K562 (cell line): ENCODE measurements around the gene TIMM44. TPM values are rescaled to one million over a fixed set of nuclear protein-coding genes. Genes with fewer than 3 reads are reported as not detected.

ENCODE experiments used
- ATAC-seq: fragments of 200-7000 bp; cut with Tn5 transposase; 3 replicates; pipeline ENCODE4 v1.9.1; 2020; ENCODE audit warnings: moderate library complexity
- BruUV-seq: library from RNA; stranded (reverse); fragments of 400-500 nt; replicated peaks from 2 replicates; lab custom pipeline; 2021; lab: Mats Ljungman, UMichigan
- CTCF ChIA-PET: fragments of 300-600 bp; formaldehyde crosslinking; extraction: SDS; loops from one replicate; lab custom pipeline; 2021; ENCODE audit warnings: low intra/inter-chr PET ratio; lab: Yijun Ruan, JAX
- POLR2A ChIA-PET: fragments of 300-600, 350-650 bp; sonication (Branson Sonifier 250); formaldehyde crosslinking; extraction: SDS; loops from one replicate; lab custom pipeline; 2021; ENCODE audit warnings: antibody characterized with exemption, inconsistent platforms; lab: Yijun Ruan, JAX
- DNase-seq, 4 experiments: peaks; one replicate each; pipeline versions ENCODE4 v3.0.0 to v3.0.0-alpha.2; 2011 to 2018; ENCODE audit warnings: low spot score in 3 of 4, mixed read lengths in 3 of 4; ENCODE audit errors: extremely low read depth in 1 of 4
- FAIRE-seq: peaks from 2 replicates; lab custom pipeline; 2011; peaks lifted over from hg19 to GRCh38; lab: Jason Lieb, UNC
- H2AFZ ChIP-seq: 2 replicates; pipeline ENCODE4 v1.6.0; 2011; ENCODE audit warnings: low read depth, low read length, control low read depth, inconsistent platforms
- H3K27ac ChIP-seq: fragments of 200-600 bp; 3 replicates; pipeline ENCODE4 v1.8.0; 2011; ENCODE audit warnings: low read depth, mild to moderate bottlenecking, control low read depth, inconsistent platforms, low read length, moderate library complexity, mixed read lengths; ENCODE audit errors: extremely low read depth
- H3K27me3 ChIP-seq, 2 experiments: fragments of 300-600 bp in 1 of 2; 2 replicates in 1 of 2; 3 replicates in 1 of 2; pipeline versions ENCODE4 v1.6.0 to v1.8.0; 2011; ENCODE audit warnings: inconsistent platforms in 2 of 2, low read length in 2 of 2, mild to moderate bottlenecking in 1 of 2, mixed read lengths in 1 of 2, moderate library complexity in 1 of 2; ENCODE audit not compliant: control insufficient read depth in 2 of 2, insufficient read depth in 2 of 2
- H3K36me3 ChIP-seq: fragments of 300-600 bp; 3 replicates; pipeline ENCODE4 v1.8.0; 2011; ENCODE audit warnings: mild to moderate bottlenecking, low read length, inconsistent platforms; ENCODE audit not compliant: control insufficient read depth, insufficient read depth
- H3K4me1 ChIP-seq, 2 experiments: fragments of 200-600 bp in 1 of 2; replicated peaks in 1 of 2; 2 replicates in 1 of 2; 3 replicates in 1 of 2; pipeline versions ENCODE4 v1.5.1 to v1.8.0; 2011; ENCODE audit warnings: inconsistent platforms in 2 of 2, low read length in 2 of 2, mild to moderate bottlenecking in 1 of 2, mixed read lengths in 1 of 2, moderate library complexity in 1 of 2; ENCODE audit not compliant: control insufficient read depth in 2 of 2, insufficient read depth in 2 of 2
- H3K4me2 ChIP-seq: 2 replicates; pipeline ENCODE4 v1.6.1; 2011; ENCODE audit warnings: low read length, control low read depth, inconsistent platforms, mixed read lengths; ENCODE audit not compliant: insufficient read depth
- H3K4me3 ChIP-seq: fragments of 200-600 bp; sonication (generic), shearing (Covaris generic); 2 replicates; pipeline ENCODE4 v1.5.1; 2016; ENCODE audit warnings: control low read depth, inconsistent platforms
- H3K79me2 ChIP-seq: fragments of 200-600 bp; 3 replicates; pipeline ENCODE4 v1.8.0; 2011; ENCODE audit warnings: low read length, inconsistent platforms; ENCODE audit not compliant: control insufficient read depth, insufficient read depth
- H3K9ac ChIP-seq, 2 experiments: 2 replicates each; pipeline versions ENCODE4 v1.6.0 to v1.6.1; 2011; ENCODE audit warnings: low read depth in 2 of 2, low read length in 2 of 2, control low read depth in 1 of 2, inconsistent platforms in 1 of 2, mild to moderate bottlenecking in 1 of 2, mixed read lengths in 1 of 2; ENCODE audit not compliant: insufficient read depth in 1 of 2
- H3K9me1 ChIP-seq: one replicate; pipeline ENCODE4 v1.6.0; 2011; ENCODE audit warnings: inconsistent platforms, mild to moderate bottlenecking, low read length, moderate library complexity; ENCODE audit not compliant: control insufficient read depth, insufficient read depth
- H3K9me3 ChIP-seq: replicated peaks from 2 replicates; pipeline ENCODE4 v1.5.1; 2011; ENCODE audit warnings: low read depth, low read length, inconsistent platforms; ENCODE audit not compliant: control insufficient read depth, insufficient read depth
- H4K20me1 ChIP-seq: replicated peaks from 2 replicates; pipeline ENCODE4 v1.6.1; 2011; ENCODE audit warnings: low read length, inconsistent platforms, mixed read lengths; ENCODE audit not compliant: control insufficient read depth, insufficient read depth
- ATF7 ChIP-seq: fragments of 450-650 bp; IDR thresholded peaks from 2 replicates; pipeline ENCODE4 v1.7.1; 2014; ENCODE audit warnings: mild to moderate bottlenecking, moderate library complexity
- BRCA1 ChIP-seq, 2 experiments: fragments of 450-650 bp in 1 of 2; sonication (generic) in 1 of 2; formaldehyde crosslinking in 1 of 2; IDR thresholded peaks; 2 replicates each; pipeline versions ENCODE4 v1.5.0 to v1.6.1; 2017 to 2020; ENCODE audit warnings: mild to moderate bottlenecking in 1 of 2, missing genetic modification reagents in 1 of 2
- CCAR2 ChIP-seq: fragments of 200-400 bp; formaldehyde crosslinking; IDR thresholded peaks from 2 replicates; pipeline ENCODE4 v1.6.1; 2017; ENCODE audit warnings: mild to moderate bottlenecking, low read depth, low read length
- HMG20B ChIP-seq: fragments of 250-450 bp; sonication (Bioruptor Pico); IDR thresholded peaks from 2 replicates; pipeline ENCODE4 v1.5.0; 2021; ENCODE audit warnings: mild to moderate bottlenecking
- KAT2B ChIP-seq: IDR thresholded peaks from one replicate; pipeline ENCODE4 v1.6.1; 2012; ENCODE audit warnings: low read depth, mild to moderate bottlenecking, control low read depth, inconsistent platforms, low read length, moderate library complexity
- KDM5B ChIP-seq: fragments of 200-600 bp; sonication (generic); IDR thresholded peaks from 2 replicates; pipeline ENCODE4 v1.6.1; 2012; ENCODE audit warnings: low read depth, mild to moderate bottlenecking, moderate library complexity, low read length, control low read depth, inconsistent platforms; ENCODE audit not compliant: insufficient replicate concordance
- OTX1 ChIP-seq: fragments of 450-650 bp; formaldehyde crosslinking; IDR thresholded peaks from 2 replicates; pipeline ENCODE4 v1.4.0; 2022; ENCODE audit warnings: mild to moderate bottlenecking
- POLR2H ChIP-seq: IDR thresholded peaks from 2 replicates; pipeline ENCODE4 v1.6.1; 2016; ENCODE audit warnings: missing genetic modification characterization, low read depth, mild to moderate bottlenecking, control low read depth, missing compliant biosample characterization, moderate library complexity
- PTBP1 ChIP-seq: fragments of 200-400 bp; formaldehyde crosslinking; IDR thresholded peaks from 2 replicates; pipeline ENCODE4 v1.6.1; 2017; ENCODE audit warnings: low read depth, low read length
- RBFOX2 ChIP-seq: fragments of 200-400 bp; formaldehyde crosslinking; IDR thresholded peaks from 2 replicates; pipeline ENCODE4 v1.6.1; 2017; ENCODE audit warnings: low read depth, mild to moderate bottlenecking, low read length, moderate library complexity
- RFX5 ChIP-seq: IDR thresholded peaks from 2 replicates; pipeline ENCODE4 v1.6.1; 2011; ENCODE audit warnings: low read depth, mild to moderate bottlenecking, improper control_type of control experiment, low read length
- SIX5 ChIP-seq, 2 experiments: IDR thresholded peaks; 2 replicates each; pipeline ENCODE4 v1.6.1; 2011; ENCODE audit warnings: low read length in 2 of 2, borderline replicate concordance in 1 of 2, low read depth in 1 of 2, mild to moderate bottlenecking in 1 of 2, moderate library complexity in 1 of 2; ENCODE audit not compliant: insufficient read depth in 1 of 2
- SNRNP70 ChIP-seq: fragments of 200-400 bp; formaldehyde crosslinking; optimal IDR thresholded peaks from 2 replicates; pipeline ENCODE3; 2017; ENCODE audit warnings: low read depth, low read length
- USF1 ChIP-seq: sonication (generic); formaldehyde crosslinking; IDR thresholded peaks from 2 replicates; pipeline ENCODE4 v1.9.0; 2022; ENCODE audit warnings: mild to moderate bottlenecking, missing genetic modification reagents
- ZNF589 ChIP-seq: fragments of 200-800 bp; sonication (Bioruptor generic); IDR thresholded peaks from 2 replicates; pipeline ENCODE4 v1.6.1; 2016; ENCODE audit warnings: low read depth, missing genetic modification characterization, missing compliant biosample characterization
- WGBS: fragments of 100-300 bp; shearing (Covaris generic); methylation state at CpG from one replicate; pipeline ENCODE4 v1.1.6; 2016; ENCODE audit warnings: low coverage, mixed read lengths; ENCODE audit not compliant: insufficient coverage; ENCODE audit errors: missing lambda C conversion rate; 5-methylcytosine and 5-hydroxymethylcytosine counted together
- in situ Hi-C: fragments of 300-500 bp; cut with MboI; formaldehyde crosslinking; loops from 4 replicates; pipeline ENCODE4 v1.15.0; 2018; ENCODE audit warnings: inconsistent platforms, mixed read lengths
- intact Hi-C: fragments of 100-400 bp; cut with micrococcal nuclease; formaldehyde crosslinking; loops from 2 replicates; pipeline ENCODE4 v1.14.2; 2022
- polyA plus RNA-seq, 8 experiments: library from polyadenylated mRNA; depleted of rRNA in 4 of 8; stranded (reverse) in 5 of 8; unstranded in 3 of 8; fragments of >200 nt; fragmentation: Nextera tagmentation in 2 of 8; fragmentation: Illumina TruSeq in 1 of 8; extraction: Ambion mirVana in 2 of 8; extraction: Trizol in 1 of 8; gene quantifications; 2 replicates each; pipeline versions ENCODE4 v1.2.1 to v1.2.3, GENCODE V29; 2011 to 2014; ENCODE audit warnings: inconsistent platforms in 1 of 8, missing spikeins in 1 of 8
- total RNA-seq, 7 experiments: library from RNA; depleted of rRNA in 6 of 7; stranded (reverse); fragments of >200 nt in 6 of 7; fragmentation: Illumina TruSeq in 2 of 7; extraction: Trizol in 2 of 7; gene quantifications; 2 replicates each; pipeline versions ENCODE4 v1.2.1 to v1.2.3, GENCODE V29; 2011 to 2021; ENCODE audit warnings: low replicate concordance in 1 of 7
- TF ChIP-seq, protein P1 (sequence below): sonication (generic); formaldehyde crosslinking; IDR thresholded peaks from 2 replicates; pipeline ENCODE4 v1.8.0; 2022; ENCODE audit warnings: mild to moderate bottlenecking, missing genetic modification reagents
- TF ChIP-seq, protein P2 (sequence below): fragments of 450-650 bp; IDR thresholded peaks from 2 replicates; pipeline ENCODE4 v1.6.1; 2016; ENCODE audit warnings: antibody characterized with exemption
- TF ChIP-seq, protein P3 (sequence below): fragments of 450-650 bp; formaldehyde crosslinking; IDR thresholded peaks from 2 replicates; pipeline ENCODE4 v1.4.0; 2022; ENCODE audit warnings: missing genetic modification characterization

Gene TIMM44
- total and polyA plus RNA-seq, 9 of the 15 experiments (the other 6 are each of a cell fraction or from before 2014, with no cell fraction given), result 10.3 to 231 (median 89.3) TPM

GRCh38 chr19:7927605-7928333 is 15.7 kb downstream of the TIMM44 start:
- H3K27me3 ChIP-seq, result no peaks in the 10 kb centered on the region
- ChIA-PET POLR2A (interaction anchor here (0.6 to 2.7 kb wide), 3 partner anchors 15 to 520 kb away, joined by 3 to 17 read pairs (median 3); partner anchors contain the start of genes NDUFA7, RPS28 and TIMM44), CTCF (no interaction called here)
- H3K27ac ChIP-seq, result no peak overlapping the region
- no peak overlapping the region for H3K4me3 ChIP-seq
- intact Hi-C loops, result no loop called here
- H3K9me3 ChIP-seq, result no peaks in the 10 kb centered on the region
- peaks cover 11 to 85% of the 10 kb centered on the region in 2 experiments for H3K4me1 ChIP-seq
- BruUV-seq, result no TSS peak
- in situ Hi-C loops, result no loop called here
- H4K20me1 ChIP-seq, result peaks cover 21% of the 10 kb centered on the region
- WGBS, result 94% methylated on average over 15 of the region's 23 CpGs
- H3K9ac ChIP-seq, result peak overlapping the region in 1 of 2 experiments; percentile 62; a peak in 2 of 4 replicates
- ATAC-seq (no peak), FAIRE-seq (no peak), DNase-seq (no peak)
- H2AFZ ChIP-seq, result no peak overlapping the region
- no peaks in the 10 kb centered on the region for H3K79me2 ChIP-seq
- H3K4me2 ChIP-seq, result no peak overlapping the region
- H3K36me3 ChIP-seq, result peaks cover 53% of the 10 kb centered on the region; the same call in 2 of the 3 replicates
- no peaks in the 10 kb centered on the region for H3K9me1 ChIP-seq
- no peak for TF ChIP-seq SIX5 (IDR thresholded peaks at IDR 0.05; ENCODE audit: borderline replicate concordance in 1 of 2, insufficient read depth in 1 of 2, low read depth in 1 of 2, low read length in 2 of 2)
- no peak for TF ChIP-seq HMG20B (CRISPR knock-in tag)
- no peak for TF ChIP-seq KDM5B
- no peak for TF ChIP-seq USF1 (CRISPR knock-in tag)
- TF ChIP-seq, protein P1, sequence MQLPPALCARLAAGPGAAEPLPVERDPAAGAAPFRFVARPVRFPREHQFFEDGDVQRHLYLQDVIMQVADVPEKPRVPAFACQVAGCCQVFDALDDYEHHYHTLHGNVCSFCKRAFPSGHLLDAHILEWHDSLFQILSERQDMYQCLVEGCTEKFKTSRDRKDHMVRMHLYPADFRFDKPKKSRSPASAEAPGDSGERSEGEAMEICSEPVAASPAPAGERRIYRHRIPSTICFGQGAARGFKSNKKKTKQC (CRISPR knock-in tag), result no peak
- no peak for TF ChIP-seq PTBP1
- TF ChIP-seq CCAR2, result no peak
- TF ChIP-seq RBFOX2, result peak; percentile 65
- TF ChIP-seq OTX1 (CRISPR knock-in tag), result no peak
- TF ChIP-seq KAT2B, result no peak
- no peak for TF ChIP-seq RFX5
- TF ChIP-seq BRCA1 (IDR thresholded peaks at IDR 0.05), result no peak
- TF ChIP-seq BRCA1 (CRISPR knock-in tag; IDR thresholded peaks at IDR 0.05), result no peak
- TF ChIP-seq, protein P2, sequence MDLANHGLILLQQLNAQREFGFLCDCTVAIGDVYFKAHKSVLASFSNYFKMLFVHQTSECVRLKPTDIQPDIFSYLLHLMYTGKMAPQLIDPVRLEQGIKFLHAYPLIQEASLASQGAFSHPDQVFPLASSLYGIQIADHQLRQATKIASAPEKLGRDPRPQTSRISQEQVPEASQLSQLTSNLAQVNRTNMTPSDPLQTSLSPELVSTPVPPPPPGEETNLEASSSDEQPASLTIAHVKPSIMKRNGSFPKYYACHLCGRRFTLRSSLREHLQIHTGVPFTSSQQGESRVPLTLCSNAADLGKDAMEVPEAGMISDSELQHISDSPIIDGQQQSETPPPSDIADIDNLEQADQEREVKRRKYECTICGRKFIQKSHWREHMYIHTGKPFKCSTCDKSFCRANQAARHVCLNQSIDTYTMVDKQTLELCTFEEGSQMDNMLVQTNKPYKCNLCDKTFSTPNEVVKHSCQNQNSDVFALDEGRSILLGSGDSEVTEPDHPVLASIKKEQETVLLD, result no peak
- no peak for TF ChIP-seq ATF7
- TF ChIP-seq, protein P3, sequence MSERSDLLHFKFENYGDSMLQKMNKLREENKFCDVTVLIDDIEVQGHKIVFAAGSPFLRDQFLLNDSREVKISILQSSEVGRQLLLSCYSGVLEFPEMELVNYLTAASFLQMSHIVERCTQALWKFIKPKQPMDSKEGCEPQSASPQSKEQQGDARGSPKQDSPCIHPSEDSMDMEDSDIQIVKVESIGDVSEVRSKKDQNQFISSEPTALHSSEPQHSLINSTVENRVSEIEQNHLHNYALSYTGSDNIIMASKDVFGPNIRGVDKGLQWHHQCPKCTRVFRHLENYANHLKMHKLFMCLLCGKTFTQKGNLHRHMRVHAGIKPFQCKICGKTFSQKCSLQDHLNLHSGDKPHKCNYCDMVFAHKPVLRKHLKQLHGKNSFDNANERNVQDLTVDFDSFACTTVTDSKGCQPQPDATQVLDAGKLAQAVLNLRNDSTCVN (CRISPR knock-in tag), result no peak
- no peak for TF ChIP-seq ZNF589 (CRISPR knock-in tag)
- peak; percentile 25 for TF ChIP-seq SNRNP70
- TF ChIP-seq POLR2H (tag), result no peak
